Endothelial cell of umbilical vein (primary cell): ENCODE data around the gene BNC2. TPM values are rescaled to one million over a fixed set of nuclear protein-coding genes. Genes with fewer than 3 reads are reported as not detected.

ENCODE experiments used
- BruUV-seq: library from RNA; stranded (reverse); fragments of 400-500 nt; replicated peaks from 2 replicates; lab custom pipeline; 2021; lab: Mats Ljungman, UMichigan
- CTCF ChIA-PET: fragments of 300-600, 350-600 bp; sonication (Branson Sonifier 250); formaldehyde crosslinking; loops from one replicate; lab custom pipeline; 2021; ENCODE audit warnings: antibody characterized with exemption, inconsistent platforms; lab: Charles Lee
- POLR2A ChIA-PET: fragments of 300-600, 350-600 bp; sonication (Branson Sonifier 250); formaldehyde crosslinking; loops from one replicate; lab custom pipeline; 2021; ENCODE audit warnings: antibody characterized with exemption, inconsistent platforms; lab: Charles Lee
- DNase-seq: peaks from one replicate; pipeline ENCODE4 v3.0.0-alpha.2; 2011; ENCODE audit warnings: low read depth, low spot score
- FAIRE-seq: peaks from 2 replicates; lab custom pipeline; 2011; peaks lifted over from hg19 to GRCh38; lab: Jason Lieb, UNC
- H2AFZ ChIP-seq: 2 replicates; pipeline ENCODE4 v1.6.0; 2012; ENCODE audit warnings: low read depth, low read length, control low read depth, inconsistent platforms
- H3K27ac ChIP-seq: 2 replicates; pipeline ENCODE4 v1.5.1; 2011; ENCODE audit warnings: low read depth, mild to moderate bottlenecking, control low read depth, low read length, moderate library complexity; ENCODE audit not compliant: insufficient read depth
- H3K27me3 ChIP-seq, 2 experiments: 2 replicates each; pipeline versions ENCODE4 v1.6.0 to v1.6.1; 2011; ENCODE audit warnings: low read length in 2 of 2, mixed read lengths in 1 of 2; ENCODE audit not compliant: control insufficient read depth in 2 of 2, insufficient read depth in 2 of 2
- H3K36me3 ChIP-seq, 2 experiments: 2 replicates in 1 of 2; 3 replicates in 1 of 2; pipeline ENCODE4 v1.5.1; 2011; ENCODE audit warnings: low read length in 2 of 2, mild to moderate bottlenecking in 1 of 2, moderate library complexity in 1 of 2; ENCODE audit not compliant: control insufficient read depth in 2 of 2, insufficient read depth in 2 of 2; ENCODE audit errors: extremely low read depth in 1 of 2
- H3K4me1 ChIP-seq: 3 replicates; pipeline ENCODE4 v1.5.1; 2011; ENCODE audit warnings: mild to moderate bottlenecking, low read length; ENCODE audit not compliant: control insufficient read depth, insufficient read depth; ENCODE audit errors: extremely low read depth
- H3K4me2 ChIP-seq: 2 replicates; pipeline ENCODE4 v1.6.1; 2011; ENCODE audit warnings: low read length, control low read depth, mixed read lengths; ENCODE audit not compliant: insufficient read depth
- H3K4me3 ChIP-seq, 3 experiments: fragments of 200-600 bp in 1 of 3; sonication (generic), shearing (Covaris generic) in 1 of 3; replicated peaks in 1 of 3; 2 replicates each; pipeline ENCODE4 v1.5.1; 2011 to 2016; ENCODE audit warnings: control low read depth in 3 of 3, low read length in 3 of 3, mild to moderate bottlenecking in 2 of 3, inconsistent platforms in 1 of 3, low read depth in 1 of 3, moderate library complexity in 1 of 3; ENCODE audit not compliant: insufficient read depth in 1 of 3
- H3K79me2 ChIP-seq: 2 replicates; pipeline ENCODE4 v1.6.0; 2012; ENCODE audit warnings: low read length, inconsistent platforms; ENCODE audit not compliant: control insufficient read depth, insufficient read depth
- H3K9ac ChIP-seq: replicated peaks from 2 replicates; pipeline ENCODE3; 2011; ENCODE audit warnings: low read length, control low read depth; ENCODE audit not compliant: insufficient read depth; ENCODE audit errors: extremely low read depth
- H3K9me1 ChIP-seq: replicated peaks from 3 replicates; pipeline ENCODE4 v1.6.0; 2011; ENCODE audit warnings: mild to moderate bottlenecking, low read length; ENCODE audit not compliant: control insufficient read depth, insufficient read depth; ENCODE audit errors: extremely low read depth
- H3K9me3 ChIP-seq: replicated peaks from 2 replicates; pipeline ENCODE4 v1.5.1; 2012; ENCODE audit warnings: low read length, inconsistent platforms; ENCODE audit not compliant: control insufficient read depth, insufficient read depth
- H4K20me1 ChIP-seq: replicated peaks from 2 replicates; pipeline ENCODE3; 2011; ENCODE audit warnings: mild to moderate bottlenecking, low read length; ENCODE audit not compliant: control insufficient read depth, insufficient read depth; ENCODE audit errors: extremely low read depth
- CTCF ChIP-seq, 2 donors: IDR thresholded peaks; 1 replicate in 1 of 2; 2 replicates in 1 of 2; pipeline ENCODE4 v1.5.1; 2011; ENCODE audit warnings: low read length in 2 of 2, mild to moderate bottlenecking in 2 of 2, moderate library complexity in 2 of 2, control low read depth in 1 of 2, inconsistent platforms in 1 of 2, low read depth in 1 of 2; ENCODE audit not compliant: insufficient read depth in 1 of 2; ENCODE audit errors: extremely low read depth in 1 of 2
- FOS ChIP-seq: IDR thresholded peaks from 2 replicates; pipeline ENCODE4 v1.6.1; 2011; ENCODE audit warnings: mild to moderate bottlenecking, low read length, moderate library complexity, borderline replicate concordance; ENCODE audit not compliant: insufficient read depth
- GATA2 ChIP-seq: IDR thresholded peaks from 2 replicates; pipeline ENCODE4 v1.7.0; 2011; ENCODE audit warnings: low read depth, mild to moderate bottlenecking, moderate library complexity, mixed read lengths, low read length; ENCODE audit not compliant: insufficient read length, insufficient read depth
- JUN ChIP-seq: IDR thresholded peaks from 2 replicates; pipeline ENCODE4 v1.6.1; 2011; ENCODE audit warnings: borderline replicate concordance, low read depth; ENCODE audit not compliant: insufficient read length, insufficient read depth
- MYC ChIP-seq: IDR thresholded peaks from one replicate; pipeline ENCODE4 v1.6.1; 2011; ENCODE audit warnings: mild to moderate bottlenecking, low read depth, low read length
- dilution Hi-C: fragments of 300-500 bp; cut with MboI; formaldehyde crosslinking; loops from one replicate; pipeline ENCODE4 v1.15.0; 2019; ENCODE audit warnings: low sequenced_read_pairs; ENCODE audit not compliant: extremely low pct_ligation_motif_present
- intact Hi-C: fragments of 100-400 bp; cut with micrococcal nuclease; formaldehyde crosslinking; loops from one replicate; pipeline ENCODE4 v1.10.0; 2022
- polyA plus RNA-seq, 4 experiments: library from polyadenylated mRNA; depleted of rRNA in 3 of 4; stranded (reverse) in 3 of 4; unstranded in 1 of 4; fragments of >200 nt; gene quantifications; 2 replicates each; pipeline versions ENCODE4 v1.2.1 to v1.2.3, GENCODE V29; 2011 to 2012; ENCODE audit warnings: missing spikeins in 1 of 4
- small RNA-seq: library from RNA; depleted of rRNA; stranded (forward); fragments of <200 nt; gene quantifications from one replicate; pipeline ENCODE3, GENCODE V24; 2012; ENCODE audit warnings: low replicate concordance, low read depth; ENCODE audit not compliant: insufficient read depth, insufficient read length
- total RNA-seq: library from RNA; stranded (reverse); gene quantifications from 2 replicates; pipeline ENCODE4 v1.2.3, GENCODE V29; 2021

Gene BNC2
- total and polyA plus RNA-seq, 2 donors (not counting 3 experiments of a cell fraction or from before 2014, with no cell fraction given), result 12.1 to 34.3 TPM

GRCh38 chr9:16360247-16360646, 510.2 kb downstream of the BNC2 start:
- H3K27ac ChIP-seq, result no peak overlapping the region
- no peak overlapping the region for H2AFZ ChIP-seq
- H3K4me1 ChIP-seq, result peaks cover 29% of the 10 kb centered on the region
- no peak overlapping the region for H3K9ac ChIP-seq
- H3K36me3 ChIP-seq, result no peaks in the 10 kb centered on the region
- H3K9me1 ChIP-seq, result no peaks in the 10 kb centered on the region
- POLR2A ChIA-PET, result no interaction called here
- TF ChIP-seq JUN, result no peak
- TF ChIP-seq MYC, result no peak
- no peak for TF ChIP-seq GATA2
- TF ChIP-seq FOS, result no peak
- no peak for TF ChIP-seq CTCF (IDR thresholded peaks at IDR 0.05; ENCODE audit: extremely low read depth in 1 of 2, insufficient read depth in 1 of 2, low read depth in 1 of 2, low read length in 2 of 2)
- BruUV-seq, result no TSS peak
- H3K4me3 ChIP-seq, result no peak overlapping the region
- no peaks in the 10 kb centered on the region for H4K20me1 ChIP-seq
- no peak for FAIRE-seq
- intact Hi-C loops, result loop anchor here (10.0 kb wide), 1 partner anchor 165 kb away; no protein-coding TSS in a partner anchor
- no peaks in the 10 kb centered on the region for H3K9me3 ChIP-seq
- CTCF ChIA-PET, result interaction anchor here (1.1 to 1.4 kb wide), 2 partner anchors 10 to 13 kb away, joined by 3 read pairs; no protein-coding TSS in a partner anchor
- no peak overlapping the region for H3K4me2 ChIP-seq
- no peaks in the 10 kb centered on the region for H3K79me2 ChIP-seq
- no peaks in the 10 kb centered on the region for H3K27me3 ChIP-seq
- dilution Hi-C loops, result no loop called here
- DNase-seq, result no peak

Small RNAs within 50 kb of the gene (small RNA-seq; reads per million reads assigned to genes)
- not detected for gene LSM1P1
